NB4 (cell line): ENCODE data around the gene CORO1C.

Experiments used
- MYC ChIP-seq: IDR thresholded peaks from 2 replicates; pipeline ENCODE4 v1.6.1; 2011; ENCODE audit warnings: low read depth, low read length
- POLR2A ChIP-seq: IDR thresholded peaks from 2 replicates; pipeline ENCODE4 v1.6.1; 2011; ENCODE audit warnings: mild to moderate bottlenecking; ENCODE audit not compliant: insufficient read length; ENCODE audit errors: extremely low read depth
- TF ChIP-seq, protein P1 (sequence below): IDR thresholded peaks from one replicate; pipeline ENCODE4 v1.5.1; 2012; ENCODE audit warnings: low read depth, low read length
- TF ChIP-seq, protein P2 (sequence below): IDR thresholded peaks from 2 replicates; pipeline ENCODE4 v1.6.1; 2011; ENCODE audit warnings: low read depth, low read length

DNA sequence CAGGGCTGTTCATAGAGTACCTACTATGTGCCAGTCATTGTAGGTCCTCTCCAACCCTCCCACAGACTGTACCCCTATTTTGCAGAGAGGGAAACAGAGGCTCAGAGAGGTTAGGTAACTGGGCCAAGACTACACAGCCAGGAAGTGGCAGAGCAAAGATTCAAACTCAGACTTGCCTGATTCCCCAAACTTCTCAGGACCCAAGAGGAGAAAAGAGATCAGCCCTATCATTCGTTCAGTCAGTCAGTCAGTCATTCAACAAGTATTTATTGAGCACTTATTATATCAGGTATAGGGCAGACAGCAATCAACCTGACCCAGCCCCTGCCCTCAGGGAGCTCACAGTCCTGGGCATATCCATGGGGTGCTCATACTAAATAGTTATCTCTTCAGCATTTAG lies 39.6 kb upstream of the CORO1C start:
- TF ChIP-seq POLR2A (no peak), MYC (no peak)
- TF ChIP-seq, protein P1, sequence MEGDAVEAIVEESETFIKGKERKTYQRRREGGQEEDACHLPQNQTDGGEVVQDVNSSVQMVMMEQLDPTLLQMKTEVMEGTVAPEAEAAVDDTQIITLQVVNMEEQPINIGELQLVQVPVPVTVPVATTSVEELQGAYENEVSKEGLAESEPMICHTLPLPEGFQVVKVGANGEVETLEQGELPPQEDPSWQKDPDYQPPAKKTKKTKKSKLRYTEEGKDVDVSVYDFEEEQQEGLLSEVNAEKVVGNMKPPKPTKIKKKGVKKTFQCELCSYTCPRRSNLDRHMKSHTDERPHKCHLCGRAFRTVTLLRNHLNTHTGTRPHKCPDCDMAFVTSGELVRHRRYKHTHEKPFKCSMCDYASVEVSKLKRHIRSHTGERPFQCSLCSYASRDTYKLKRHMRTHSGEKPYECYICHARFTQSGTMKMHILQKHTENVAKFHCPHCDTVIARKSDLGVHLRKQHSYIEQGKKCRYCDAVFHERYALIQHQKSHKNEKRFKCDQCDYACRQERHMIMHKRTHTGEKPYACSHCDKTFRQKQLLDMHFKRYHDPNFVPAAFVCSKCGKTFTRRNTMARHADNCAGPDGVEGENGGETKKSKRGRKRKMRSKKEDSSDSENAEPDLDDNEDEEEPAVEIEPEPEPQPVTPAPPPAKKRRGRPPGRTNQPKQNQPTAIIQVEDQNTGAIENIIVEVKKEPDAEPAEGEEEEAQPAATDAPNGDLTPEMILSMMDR: no peak
- TF ChIP-seq, protein P2, sequence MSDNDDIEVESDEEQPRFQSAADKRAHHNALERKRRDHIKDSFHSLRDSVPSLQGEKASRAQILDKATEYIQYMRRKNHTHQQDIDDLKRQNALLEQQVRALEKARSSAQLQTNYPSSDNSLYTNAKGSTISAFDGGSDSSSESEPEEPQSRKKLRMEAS: no peak
